ENCODE results near the gene C1QTNF8.
"Not testable (repeated sequence)": the region's sequence is repeated elsewhere in the genome, so short reads cannot be mapped to it uniquely, and the experiment has no call there.

The C1QTNF8 gene

DNA sequence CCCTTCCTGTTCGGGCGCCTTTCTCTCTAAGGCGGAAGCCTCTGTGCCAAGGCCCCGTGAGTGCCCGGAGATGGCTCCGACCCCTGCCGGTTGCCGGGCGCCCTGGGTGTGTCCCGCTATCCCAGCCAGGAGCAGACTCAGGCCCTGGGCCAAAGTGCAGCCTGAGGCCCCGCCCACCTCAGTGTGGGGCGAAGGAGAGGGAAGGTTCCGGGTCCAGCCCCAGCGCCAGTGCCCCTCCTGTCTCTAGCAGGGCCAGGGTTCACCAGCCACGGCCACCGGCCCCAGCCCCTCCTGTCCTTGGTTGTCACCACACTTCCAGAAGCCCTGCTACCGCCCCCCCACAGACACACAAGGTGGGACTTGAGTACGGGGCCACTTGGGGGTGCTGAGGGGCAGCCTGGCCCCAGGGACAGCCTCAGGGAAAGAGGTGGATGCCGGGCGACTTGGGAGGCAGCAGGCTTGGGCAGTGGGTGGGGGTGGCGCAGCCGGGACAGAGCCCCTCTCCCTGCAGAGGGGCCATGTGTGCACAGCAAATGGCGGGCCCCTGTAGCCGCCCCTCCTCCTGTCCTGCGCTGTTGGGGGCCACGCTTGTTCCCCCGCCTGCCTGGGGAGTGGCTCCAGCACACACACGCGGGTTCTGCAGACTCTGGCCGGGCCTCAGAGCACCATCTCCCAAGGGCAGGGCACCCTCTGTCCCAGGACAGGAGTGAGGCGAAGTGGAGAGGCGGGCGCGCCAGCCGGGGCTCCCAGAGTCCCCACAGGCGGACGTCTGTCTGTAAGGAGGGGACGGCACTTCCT is 6.0 kb downstream of the C1QTNF8 start (continued):
- no peak for TF ChIP-seq PATZ1 (CRISPR knock-in tag; IDR thresholded peaks at IDR 0.05; ENCODE audit: borderline replicate concordance)
- no peak for TF ChIP-seq ISL1 (CRISPR knock-in tag; IDR thresholded peaks at IDR 0.05)

- TF ChIP-seq TOX (CRISPR knock-in tag; IDR thresholded peaks at IDR 0.05; ENCODE audit: borderline replicate concordance) (no peak), GLIS3 (CRISPR knock-in tag; IDR thresholded peaks at IDR 0.05) (no peak), ZNF565 (CRISPR knock-in tag; conservative IDR thresholded peaks at IDR 0.05; ENCODE audit: low read depth) (no peak), OSR1 (CRISPR knock-in tag; IDR thresholded peaks at IDR 0.05) (no peak), PPARA (CRISPR knock-in tag; IDR thresholded peaks at IDR 0.05; ENCODE audit: borderline replicate concordance) (no peak), ZFP30 (CRISPR knock-in tag; IDR thresholded peaks at IDR 0.05) (no peak), ZC3H10 (CRISPR knock-in tag; IDR thresholded peaks at IDR 0.05) (no peak), ISL1 (CRISPR knock-in tag; IDR thresholded peaks at IDR 0.05) (no peak), CSRNP3 (CRISPR knock-in tag; IDR thresholded peaks at IDR 0.05) (no peak), RARB (CRISPR knock-in tag; IDR thresholded peaks at IDR 0.05) (no peak)
- TF ChIP-seq, protein P1, sequence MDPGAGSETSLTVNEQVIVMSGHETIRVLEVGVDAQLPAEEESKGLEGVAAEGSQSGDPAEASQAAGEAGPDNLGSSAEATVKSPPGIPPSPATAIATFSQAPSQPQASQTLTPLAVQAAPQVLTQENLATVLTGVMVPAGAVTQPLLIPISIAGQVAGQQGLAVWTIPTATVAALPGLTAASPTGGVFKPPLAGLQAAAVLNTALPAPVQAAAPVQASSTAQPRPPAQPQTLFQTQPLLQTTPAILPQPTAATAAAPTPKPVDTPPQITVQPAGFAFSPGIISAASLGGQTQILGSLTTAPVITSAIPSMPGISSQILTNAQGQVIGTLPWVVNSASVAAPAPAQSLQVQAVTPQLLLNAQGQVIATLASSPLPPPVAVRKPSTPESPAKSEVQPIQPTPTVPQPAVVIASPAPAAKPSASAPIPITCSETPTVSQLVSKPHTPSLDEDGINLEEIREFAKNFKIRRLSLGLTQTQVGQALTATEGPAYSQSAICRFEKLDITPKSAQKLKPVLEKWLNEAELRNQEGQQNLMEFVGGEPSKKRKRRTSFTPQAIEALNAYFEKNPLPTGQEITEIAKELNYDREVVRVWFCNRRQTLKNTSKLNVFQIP (CRISPR knock-in tag; IDR thresholded peaks at IDR 0.05; ENCODE audit: borderline replicate concordance, low read depth), result no peak
- ATAC-seq, result no peak
Observed at GRCh38 chr16:1089439-1089821, 6.6 kb downstream of the C1QTNF8 start.

DNA sequence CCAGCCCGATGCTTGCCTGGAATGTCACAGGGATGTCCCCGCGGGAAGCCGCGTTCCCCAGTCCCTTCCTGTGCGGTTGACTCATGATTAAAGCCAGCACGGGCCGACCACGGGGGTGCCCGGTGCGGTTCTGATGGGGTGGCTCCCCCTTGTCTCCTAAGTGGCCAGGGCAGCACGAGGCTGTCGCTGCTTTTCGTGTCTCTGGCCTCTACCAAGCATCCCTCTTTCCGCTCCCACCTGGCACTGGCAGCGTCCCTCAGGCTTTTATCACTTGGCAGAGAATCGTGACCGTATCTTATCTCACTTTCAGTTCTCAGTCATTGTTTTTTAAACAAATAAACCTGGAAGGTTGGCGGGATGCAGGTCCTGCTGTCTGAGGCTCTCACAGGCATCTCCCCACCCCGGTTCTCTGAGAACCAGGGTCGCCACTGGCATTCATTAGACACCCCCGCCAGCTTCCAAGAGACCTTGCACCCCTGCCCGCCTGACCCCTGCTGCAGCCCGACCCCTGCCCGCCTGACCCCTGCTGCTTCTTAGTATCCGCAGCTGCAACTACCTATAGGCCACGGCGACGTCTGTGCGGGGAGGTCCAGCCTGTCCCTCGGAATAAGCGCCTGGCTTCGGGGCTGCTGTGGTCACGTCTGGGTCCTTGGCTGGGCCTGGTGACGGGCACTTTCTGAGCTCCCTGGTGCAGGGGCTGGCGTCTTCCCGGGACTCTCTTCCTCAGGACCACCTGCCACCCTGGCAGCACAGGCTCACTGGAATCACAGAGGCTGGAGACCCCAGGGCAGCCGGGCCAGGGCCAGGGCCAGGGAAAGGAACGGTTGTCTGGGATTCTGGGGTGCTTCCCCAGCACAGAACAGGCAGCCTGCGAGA is 7.5 kb downstream of the C1QTNF8 start:
- peak; percentile 38 for ATAC-seq
- TF ChIP-seq ZC3H10 (CRISPR knock-in tag; IDR thresholded peaks at IDR 0.05) (no peak), SNAI2 (CRISPR knock-in tag; IDR thresholded peaks at IDR 0.05) (no peak), ZNF565 (CRISPR knock-in tag; conservative IDR thresholded peaks at IDR 0.05; ENCODE audit: low read depth) (no peak), ZNF8 (CRISPR knock-in tag; IDR thresholded peaks at IDR 0.05) (no peak), OSR1 (CRISPR knock-in tag; IDR thresholded peaks at IDR 0.05) (no peak), ZFP3 (CRISPR knock-in tag; IDR thresholded peaks at IDR 0.05) (no peak), CSDC2 (CRISPR knock-in tag; IDR thresholded peaks at IDR 0.05) (no peak), PPARA (CRISPR knock-in tag; IDR thresholded peaks at IDR 0.05; ENCODE audit: borderline replicate concordance) (no peak), PATZ1 (CRISPR knock-in tag; IDR thresholded peaks at IDR 0.05; ENCODE audit: borderline replicate concordance) (no peak)
- TF ChIP-seq, protein P1 (CRISPR knock-in tag; IDR thresholded peaks at IDR 0.05; ENCODE audit: borderline replicate concordance, low read depth), result no peak

GRCh38 chr16:1086443-1086842 is 9.6 kb downstream of the C1QTNF8 start:
- not testable (repeated sequence) for ATAC-seq

All from SK-N-SH treated with all-trans-retinoic acid at 6 μM for 48 hours (cell line).